LNCAP (cell line): ENCODE data around the gene LYZL6.

Experiments
- TF ChIP-seq, protein P1 (sequence below): fragments of 450-650 bp; IDR thresholded peaks from 2 replicates; pipeline ENCODE4 v1.5.1; 2017; ENCODE audit warnings: mild to moderate bottlenecking

LYZL6 gene

GRCh38 chr17:35978346-35978745 is 34.8 kb upstream of the LYZL6 start:
- TF ChIP-seq, protein P1, sequence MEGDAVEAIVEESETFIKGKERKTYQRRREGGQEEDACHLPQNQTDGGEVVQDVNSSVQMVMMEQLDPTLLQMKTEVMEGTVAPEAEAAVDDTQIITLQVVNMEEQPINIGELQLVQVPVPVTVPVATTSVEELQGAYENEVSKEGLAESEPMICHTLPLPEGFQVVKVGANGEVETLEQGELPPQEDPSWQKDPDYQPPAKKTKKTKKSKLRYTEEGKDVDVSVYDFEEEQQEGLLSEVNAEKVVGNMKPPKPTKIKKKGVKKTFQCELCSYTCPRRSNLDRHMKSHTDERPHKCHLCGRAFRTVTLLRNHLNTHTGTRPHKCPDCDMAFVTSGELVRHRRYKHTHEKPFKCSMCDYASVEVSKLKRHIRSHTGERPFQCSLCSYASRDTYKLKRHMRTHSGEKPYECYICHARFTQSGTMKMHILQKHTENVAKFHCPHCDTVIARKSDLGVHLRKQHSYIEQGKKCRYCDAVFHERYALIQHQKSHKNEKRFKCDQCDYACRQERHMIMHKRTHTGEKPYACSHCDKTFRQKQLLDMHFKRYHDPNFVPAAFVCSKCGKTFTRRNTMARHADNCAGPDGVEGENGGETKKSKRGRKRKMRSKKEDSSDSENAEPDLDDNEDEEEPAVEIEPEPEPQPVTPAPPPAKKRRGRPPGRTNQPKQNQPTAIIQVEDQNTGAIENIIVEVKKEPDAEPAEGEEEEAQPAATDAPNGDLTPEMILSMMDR, result no peak

DNA sequence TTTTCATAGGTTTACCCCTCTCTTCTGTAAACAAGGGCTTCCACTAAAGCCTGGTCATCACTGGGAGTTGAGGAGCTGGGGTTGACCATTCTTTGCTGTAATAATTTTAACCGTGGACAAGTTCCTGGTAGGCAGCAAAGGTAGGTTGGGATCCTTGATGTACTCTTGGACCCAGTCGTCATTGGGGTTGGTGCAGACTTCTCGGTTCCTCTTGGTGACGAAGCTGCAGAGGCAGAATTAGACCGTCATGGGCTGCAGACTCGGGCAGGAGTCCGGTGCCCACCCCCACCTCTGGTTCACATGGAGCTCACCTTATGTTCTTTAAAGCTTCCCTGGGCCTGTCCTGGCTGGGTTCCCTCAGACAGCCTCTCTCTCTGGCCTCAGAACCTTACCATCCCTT is 34.0 kb upstream of the LYZL6 start:
- TF ChIP-seq, protein P1, result no peak

GRCh38 chr17:35973333-35974260 is 30.1 kb upstream of the LYZL6 start:
- TF ChIP-seq, protein P1, result no peak

GRCh38 chr17:35972945-35973332 is 29.4 kb upstream of the LYZL6 start:
- TF ChIP-seq, protein P1, result no peak

DNA sequence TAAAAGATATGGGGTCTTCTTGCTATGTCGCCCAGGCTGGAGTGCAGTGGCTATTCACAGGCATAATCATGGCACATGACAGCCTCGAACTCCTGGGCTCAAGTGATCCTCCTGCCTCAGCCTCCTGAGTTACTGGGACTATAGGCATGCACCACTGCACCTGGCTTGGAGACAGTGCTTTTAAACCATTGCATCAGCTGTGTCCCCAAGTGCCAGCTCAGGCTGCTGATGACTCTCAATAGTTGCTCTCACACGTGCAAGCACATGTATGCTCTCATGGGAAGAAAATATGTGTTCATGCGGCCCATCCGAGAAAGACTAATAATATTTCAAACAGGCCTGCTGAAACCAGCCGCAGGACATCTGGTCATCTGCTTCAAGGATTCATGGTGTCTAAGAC is 29.0 kb upstream of the LYZL6 start:
- TF ChIP-seq, protein P1, result no peak

- TF ChIP-seq, protein P1, result no peak
Observed at GRCh38 chr17:35972066-35972465, 28.6 kb upstream of the LYZL6 start.

DNA sequence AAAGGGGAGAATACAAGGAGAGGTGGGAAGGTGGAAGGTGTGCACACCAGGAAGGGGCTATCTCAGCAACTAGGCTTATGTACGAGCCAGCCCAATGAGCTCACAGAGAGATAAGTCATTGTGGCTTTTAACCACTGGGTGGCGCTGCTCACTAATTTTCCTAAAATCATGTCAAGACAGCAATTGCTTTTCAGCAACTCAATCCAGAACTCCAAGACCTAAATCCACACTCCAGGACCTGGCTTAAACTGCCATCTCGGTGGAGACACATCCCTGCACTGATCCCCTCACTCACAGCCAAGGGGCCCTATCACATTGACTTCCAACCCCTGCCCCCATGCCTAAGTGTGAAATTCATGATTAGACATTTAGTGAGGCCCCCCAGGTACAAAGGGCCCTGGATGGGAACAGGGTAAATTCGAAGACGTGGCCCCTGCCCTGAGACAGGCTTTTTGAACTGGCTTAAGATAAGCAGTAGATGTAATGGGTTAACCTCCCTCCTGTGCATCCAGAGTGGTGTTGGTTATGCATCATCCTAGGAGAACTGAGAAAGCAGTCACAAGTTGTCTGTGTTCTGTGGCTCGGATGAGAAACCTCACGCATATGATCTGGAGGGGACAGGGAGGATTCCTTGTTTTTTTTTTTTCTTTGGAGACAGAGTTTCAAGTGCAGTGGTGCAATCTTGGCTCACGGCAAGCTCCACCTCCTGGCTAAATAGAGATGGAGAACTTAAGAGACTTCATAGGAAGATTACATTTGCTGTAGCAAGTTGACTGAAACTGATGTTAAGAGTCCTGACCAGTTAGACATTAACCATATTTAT is 26.3 kb upstream of the LYZL6 start:
- TF ChIP-seq, protein P1, result peak; percentile 76
